Epithelial cell of esophagus (primary cell): ENCODE data around the gene ASF1B.

ENCODE experiments used
- DNase-seq: peaks from one replicate; pipeline ENCODE4 v3.0.0; 2010; ENCODE audit warnings: low read depth
- H3K4me3 ChIP-seq: 2 replicates; pipeline ENCODE4 v1.5.1; 2011; ENCODE audit warnings: mild to moderate bottlenecking, low read length, control low read depth
- TF ChIP-seq, protein P1 (sequence below): IDR thresholded peaks from 2 replicates; pipeline ENCODE4 v1.5.1; 2011; ENCODE audit warnings: low read depth, mild to moderate bottlenecking, low read length, control low read depth, inconsistent platforms; ENCODE audit not compliant: insufficient read depth; ENCODE audit errors: missing control alignments

Gene ASF1B

DNA sequence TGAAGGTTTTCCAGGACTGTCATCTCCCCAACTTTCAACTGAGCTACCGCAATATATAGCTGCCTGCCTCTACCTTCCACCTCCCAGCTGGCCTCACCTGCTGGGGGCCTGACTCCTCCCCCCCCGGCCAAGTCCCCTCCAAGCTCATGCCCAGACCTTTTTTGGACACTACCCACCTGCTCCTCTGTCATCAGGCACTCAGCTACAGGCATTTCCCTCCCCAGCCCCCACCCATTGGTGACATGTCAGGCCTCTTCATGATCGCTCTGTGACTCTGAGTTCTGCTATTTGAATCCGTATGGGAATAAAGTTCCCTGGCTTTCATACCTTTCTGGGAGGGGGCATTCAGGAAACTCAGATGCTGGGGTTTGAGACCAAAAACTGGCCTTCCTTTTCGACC, 20.6 kb downstream of the ASF1B start:
- TF ChIP-seq, protein P1, sequence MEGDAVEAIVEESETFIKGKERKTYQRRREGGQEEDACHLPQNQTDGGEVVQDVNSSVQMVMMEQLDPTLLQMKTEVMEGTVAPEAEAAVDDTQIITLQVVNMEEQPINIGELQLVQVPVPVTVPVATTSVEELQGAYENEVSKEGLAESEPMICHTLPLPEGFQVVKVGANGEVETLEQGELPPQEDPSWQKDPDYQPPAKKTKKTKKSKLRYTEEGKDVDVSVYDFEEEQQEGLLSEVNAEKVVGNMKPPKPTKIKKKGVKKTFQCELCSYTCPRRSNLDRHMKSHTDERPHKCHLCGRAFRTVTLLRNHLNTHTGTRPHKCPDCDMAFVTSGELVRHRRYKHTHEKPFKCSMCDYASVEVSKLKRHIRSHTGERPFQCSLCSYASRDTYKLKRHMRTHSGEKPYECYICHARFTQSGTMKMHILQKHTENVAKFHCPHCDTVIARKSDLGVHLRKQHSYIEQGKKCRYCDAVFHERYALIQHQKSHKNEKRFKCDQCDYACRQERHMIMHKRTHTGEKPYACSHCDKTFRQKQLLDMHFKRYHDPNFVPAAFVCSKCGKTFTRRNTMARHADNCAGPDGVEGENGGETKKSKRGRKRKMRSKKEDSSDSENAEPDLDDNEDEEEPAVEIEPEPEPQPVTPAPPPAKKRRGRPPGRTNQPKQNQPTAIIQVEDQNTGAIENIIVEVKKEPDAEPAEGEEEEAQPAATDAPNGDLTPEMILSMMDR, result no peak
- H3K4me3 ChIP-seq, result no peak overlapping the region
- no peak for DNase-seq

DNA sequence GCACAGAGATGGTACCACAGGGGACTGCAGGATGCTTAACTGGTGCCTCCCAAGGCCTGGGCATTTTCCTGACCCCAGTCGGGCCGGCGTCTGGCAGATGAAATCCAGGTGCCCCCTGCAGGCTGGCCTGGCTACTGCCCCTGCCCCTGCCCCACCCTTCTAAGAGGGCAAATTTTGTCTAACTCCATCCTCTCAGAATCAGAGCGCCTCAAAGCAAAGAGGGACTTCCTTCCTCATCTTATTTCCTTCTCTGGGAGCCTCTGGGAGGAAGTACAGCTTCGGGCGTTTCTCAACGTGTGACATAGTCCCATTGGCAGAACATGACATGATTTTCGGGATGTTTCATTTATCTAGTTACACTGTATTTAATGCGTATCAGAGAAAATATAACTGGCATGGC, 21.5 kb downstream of the ASF1B start:
- TF ChIP-seq, protein P1, result peak; percentile 42
- DNase-seq, result peak; percentile 34
- H3K4me3 ChIP-seq, result no peak overlapping the region

DNA sequence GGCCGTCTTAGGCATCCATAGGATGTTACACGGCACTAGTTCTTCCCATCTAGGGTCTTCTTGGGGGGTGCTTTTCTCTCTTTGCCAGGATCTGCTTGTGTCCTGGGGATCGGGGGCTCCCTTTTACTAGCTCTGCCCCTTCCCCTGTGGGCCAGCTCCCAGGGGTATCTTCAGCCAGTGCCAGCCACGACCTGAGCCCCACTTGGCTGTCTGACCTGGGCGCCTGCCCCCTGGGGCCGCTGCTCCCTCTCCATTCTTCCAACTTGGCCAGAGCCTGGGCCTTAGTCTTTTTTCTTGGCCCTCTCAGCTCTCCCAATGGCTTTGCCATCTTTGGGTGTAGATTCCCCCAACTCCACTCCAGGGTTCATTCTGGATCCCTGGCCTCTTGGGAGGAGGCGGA, 21.9 kb downstream of the ASF1B start:
- no peak for DNase-seq
- TF ChIP-seq, protein P1, result no peak
- no peak overlapping the region for H3K4me3 ChIP-seq

DNA sequence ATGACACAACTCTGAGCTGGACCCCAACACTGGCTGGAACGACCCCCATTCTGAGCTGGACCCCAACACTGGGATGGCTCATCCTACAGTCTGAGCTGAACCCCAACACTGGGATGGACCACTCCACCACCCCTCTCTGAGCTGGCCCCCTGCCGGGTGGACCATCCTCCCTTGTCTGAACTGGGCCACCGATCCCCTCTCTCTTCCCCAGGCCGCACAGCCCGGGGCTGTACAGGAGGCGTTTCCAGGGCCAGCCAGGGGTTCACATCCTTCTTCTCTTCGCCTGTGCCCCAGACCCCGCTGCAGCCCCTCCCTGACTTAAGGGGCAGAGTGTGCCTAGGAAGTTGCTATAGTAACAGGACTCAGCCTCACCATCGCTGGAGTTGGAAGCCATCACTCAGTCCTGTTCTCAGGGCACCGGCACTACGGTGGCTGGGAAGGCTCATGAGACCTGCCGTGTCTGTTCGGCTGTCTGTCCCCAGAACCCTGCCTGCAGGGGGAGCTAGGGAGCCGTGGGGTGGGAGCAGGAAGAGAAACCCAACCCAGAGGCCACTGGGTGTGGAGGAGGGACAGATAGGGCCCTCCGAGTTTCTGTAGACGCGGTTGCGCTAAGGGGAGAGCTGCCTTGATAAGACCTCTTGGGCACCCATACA, 22.5 kb downstream of the ASF1B start:
- H3K4me3 ChIP-seq, result no peak overlapping the region
- no peak for DNase-seq
- TF ChIP-seq, protein P1, result peak; percentile 40

DNA sequence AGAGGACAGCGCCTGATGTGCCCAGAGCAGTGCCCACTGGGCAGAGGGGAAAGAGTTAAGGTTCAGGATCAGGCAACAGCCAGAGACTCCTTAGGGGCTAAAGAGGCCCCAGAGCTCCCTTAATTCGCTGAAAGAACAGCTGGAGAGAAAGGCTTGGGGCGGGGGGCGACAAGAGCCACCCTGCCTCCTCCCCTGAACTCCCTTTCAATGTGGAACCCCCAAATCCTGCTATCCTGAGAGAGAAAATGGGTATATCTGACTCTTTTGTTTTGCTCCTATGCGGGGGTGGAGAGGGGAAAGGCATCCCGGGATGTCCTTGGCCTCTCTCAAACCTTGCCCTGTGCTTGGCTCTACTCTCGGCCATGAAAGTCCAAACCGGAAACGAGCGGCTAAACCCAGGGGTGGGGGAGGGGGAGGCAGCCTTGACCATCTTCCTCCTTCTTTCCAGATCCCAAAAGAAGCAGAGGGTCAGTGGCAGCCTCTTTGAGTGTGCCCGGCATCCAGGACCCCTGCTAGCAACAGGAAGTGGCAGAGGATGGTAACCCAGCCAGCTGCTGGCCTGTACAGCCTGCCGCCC, 23.5 kb downstream of the ASF1B start:
- TF ChIP-seq, protein P1, result no peak
- H3K4me3 ChIP-seq, result no peak overlapping the region

DNA sequence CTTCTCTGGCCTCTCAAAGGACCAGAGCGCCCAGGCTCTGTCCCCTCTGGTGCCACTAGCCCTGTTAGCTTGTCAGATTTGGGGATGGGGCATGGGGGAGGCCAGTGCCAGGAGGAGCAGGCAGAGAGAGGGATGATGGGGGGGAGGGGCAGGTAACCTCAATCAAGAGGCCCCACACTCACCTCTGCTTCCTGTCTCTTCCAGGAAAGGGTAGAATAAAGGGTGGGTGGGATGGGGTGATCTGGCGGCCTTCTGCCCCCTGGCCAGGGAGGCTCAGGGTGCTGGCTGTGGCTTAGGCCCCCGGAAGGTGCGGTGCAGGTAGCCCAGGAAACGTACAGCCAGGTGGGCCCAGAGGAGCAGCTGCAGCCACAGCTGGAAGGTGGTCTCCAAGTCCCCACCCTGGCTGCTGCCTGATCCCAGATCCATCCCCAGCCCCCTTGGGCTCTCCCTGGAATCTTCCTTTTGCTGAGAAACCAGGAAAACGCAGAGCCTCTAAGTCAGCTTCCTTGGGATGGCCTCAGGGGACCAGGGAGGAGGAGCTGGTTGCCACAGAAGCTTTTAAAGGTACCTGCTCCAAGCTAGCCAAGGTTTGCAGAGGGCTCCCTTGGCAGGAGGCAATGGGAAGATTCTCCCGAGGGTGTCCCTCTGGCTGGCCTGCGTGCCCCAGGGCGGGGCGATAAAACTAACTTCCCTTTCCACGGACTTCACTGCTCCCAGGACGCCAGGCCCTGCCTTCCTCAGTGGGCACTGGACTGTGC, 24.2 kb downstream of the ASF1B start:
- TF ChIP-seq, protein P1, result no peak
- H3K4me3 ChIP-seq, result no peak overlapping the region
- DNase-seq, result no peak

More for the DNA sequence above, 23.5 kb downstream of the ASF1B start:
- DNase-seq, result no peak
